ENCODE measurements around the gene NFATC2.
A peak's percentile ranks its signal among the peaks of the same experiment; 100 is the strongest.

The NFATC2 gene

GRCh38 chr20:51563486-51564332 lies 21.2 kb upstream of the NFATC2 start:
- DNase-seq (ENCODE audit: extremely low spot score): peak; percentile 59
- TF ChIP-seq HDGF (IDR thresholded peaks at IDR 0.05; ENCODE audit: borderline replicate concordance): no peak
- ChIA-PET CTCF (interaction anchor here (1.3 kb wide), 1 partner anchor 32 kb away, joined by 3 read pairs; no protein-coding TSS in a partner anchor), POLR2A (interaction anchor here (0.7 kb wide), 1 partner anchor 129 kb away, joined by 3 read pairs; no protein-coding TSS in a partner anchor)

- no peak for DNase-seq (ENCODE audit: extremely low spot score)
- TF ChIP-seq HDGF (IDR thresholded peaks at IDR 0.05; ENCODE audit: borderline replicate concordance): no peak
- no peak for TF ChIP-seq FOXA1 (IDR thresholded peaks at IDR 0.05)
- no peak for TF ChIP-seq LEF1 (IDR thresholded peaks at IDR 0.05; ENCODE audit: borderline replicate concordance)
- no peak for TF ChIP-seq SUZ12 (IDR thresholded peaks at IDR 0.05)
- no peak for TF ChIP-seq CTBP1 (IDR thresholded peaks at IDR 0.05; ENCODE audit: borderline replicate concordance)
- TF ChIP-seq SP1 (IDR thresholded peaks at IDR 0.05): no peak
- TF ChIP-seq ZNF384 (IDR thresholded peaks at IDR 0.05): no peak
- TF ChIP-seq TARDBP (IDR thresholded peaks at IDR 0.05): no peak
- TF ChIP-seq NFRKB (IDR thresholded peaks at IDR 0.05): no peak
- no peak for TF ChIP-seq FOXM1 (IDR thresholded peaks at IDR 0.05; ENCODE audit: borderline replicate concordance)
- no peak for TF ChIP-seq L3MBTL2 (conservative IDR thresholded peaks at IDR 0.05)
- TF ChIP-seq PKNOX1 (IDR thresholded peaks at IDR 0.05): no peak
- TF ChIP-seq ARNT (IDR thresholded peaks at IDR 0.05): no peak
- TF ChIP-seq FOXK2 (IDR thresholded peaks at IDR 0.05): no peak
- no peak for TF ChIP-seq ELF4 (IDR thresholded peaks at IDR 0.05)
- no peak for TF ChIP-seq BHLHE40 (IDR thresholded peaks at IDR 0.05; ENCODE audit: borderline replicate concordance)
- POLR2A ChIA-PET: interaction anchor here (1.4 kb wide), 1 partner anchor 16 kb away, joined by 6 read pairs; no protein-coding TSS in a partner anchor
- CTCF ChIA-PET: interaction anchor here (0.6 to 1.3 kb wide), 2 partner anchors 33 to 582 kb away, joined by 3 read pairs; no protein-coding TSS in a partner anchor
Observed at GRCh38 chr20:51563174-51563485, 20.6 kb upstream of the NFATC2 start.

GRCh38 chr20:51562332-51563173 lies 20.0 kb upstream of the NFATC2 start:
- CTCF ChIA-PET: interaction anchor here (0.6 to 1.3 kb wide), 3 partner anchors 10 to 581 kb away, joined by 3 read pairs; no protein-coding TSS in a partner anchor
- TF ChIP-seq L3MBTL2 (conservative IDR thresholded peaks at IDR 0.05) (peak; percentile 68), PKNOX1 (IDR thresholded peaks at IDR 0.05) (no peak)
- POLR2A ChIA-PET: interaction anchor here (1.4 kb wide), 1 partner anchor 16 kb away, joined by 6 read pairs; no protein-coding TSS in a partner anchor
- DNase-seq (ENCODE audit: extremely low spot score): peak; percentile 61

- ChIA-PET CTCF (interaction anchor here (0.7 to 1.3 kb wide), 2 partner anchors 11 to 34 kb away, joined by 3 read pairs; no protein-coding TSS in a partner anchor), POLR2A (interaction anchor here (1.4 kb wide), 1 partner anchor 17 kb away, joined by 6 read pairs; no protein-coding TSS in a partner anchor)
- DNase-seq (ENCODE audit: extremely low spot score): peak; percentile 35
- no peak for TF ChIP-seq PKNOX1 (IDR thresholded peaks at IDR 0.05)
- no peak for TF ChIP-seq ZNF384 (IDR thresholded peaks at IDR 0.05)
- TF ChIP-seq L3MBTL2 (conservative IDR thresholded peaks at IDR 0.05): no peak
- no peak for TF ChIP-seq FOXM1 (IDR thresholded peaks at IDR 0.05; ENCODE audit: borderline replicate concordance)
- TF ChIP-seq ELF4 (IDR thresholded peaks at IDR 0.05): no peak
- TF ChIP-seq FOXA1 (IDR thresholded peaks at IDR 0.05): no peak
- no peak for TF ChIP-seq TARDBP (IDR thresholded peaks at IDR 0.05)
- no peak for TF ChIP-seq NFRKB (IDR thresholded peaks at IDR 0.05)
- no peak for TF ChIP-seq HDGF (IDR thresholded peaks at IDR 0.05; ENCODE audit: borderline replicate concordance)
- no peak for TF ChIP-seq ARNT (IDR thresholded peaks at IDR 0.05)
- TF ChIP-seq FOXK2 (IDR thresholded peaks at IDR 0.05): no peak
- no peak for TF ChIP-seq SUZ12 (IDR thresholded peaks at IDR 0.05)
- no peak for TF ChIP-seq CTBP1 (IDR thresholded peaks at IDR 0.05; ENCODE audit: borderline replicate concordance)
- TF ChIP-seq LEF1 (IDR thresholded peaks at IDR 0.05; ENCODE audit: borderline replicate concordance): no peak
- TF ChIP-seq SP1 (IDR thresholded peaks at IDR 0.05): no peak
- no peak for TF ChIP-seq BHLHE40 (IDR thresholded peaks at IDR 0.05; ENCODE audit: borderline replicate concordance)
Observed at GRCh38 chr20:51562027-51562331, 19.5 kb upstream of the NFATC2 start.

GRCh38 chr20:51560550-51561307 lies 18.2 kb upstream of the NFATC2 start:
- ChIA-PET POLR2A (no interaction called here), CTCF (no interaction called here)
- DNase-seq (ENCODE audit: extremely low spot score): no peak
- TF ChIP-seq SP1 (IDR thresholded peaks at IDR 0.05) (no peak), ELF4 (IDR thresholded peaks at IDR 0.05) (no peak), CTBP1 (IDR thresholded peaks at IDR 0.05; ENCODE audit: borderline replicate concordance) (no peak), ZNF384 (IDR thresholded peaks at IDR 0.05) (no peak), ARNT (IDR thresholded peaks at IDR 0.05) (no peak), BHLHE40 (IDR thresholded peaks at IDR 0.05; ENCODE audit: borderline replicate concordance) (no peak), HDGF (IDR thresholded peaks at IDR 0.05; ENCODE audit: borderline replicate concordance) (no peak)
